Mucosa of descending colon (tissue), 3 donors: Measurements from ENCODE around the gene NR2C2AP. TPM values are rescaled to one million over a fixed set of nuclear protein-coding genes. Genes with fewer than 3 reads are reported as not detected.

ENCODE experiments used
- ATAC-seq: fragments of 200-7000 bp; cut with Tn5 transposase; one replicate; pipeline ENCODE4 v1.9.1; 2020; ENCODE audit warnings: mild to moderate bottlenecking, moderate library complexity
- DNase-seq, 3 donors: peaks; one replicate each; pipeline ENCODE4 v3.0.0-alpha.2; 2020
- H3K36me3 ChIP-seq: fragments of 200-600 bp; one replicate; pipeline ENCODE4 v1.8.0; 2021; ENCODE audit warnings: low read depth, mild to moderate bottlenecking
- H3K4me1 ChIP-seq: fragments of 200-600 bp; one replicate; pipeline ENCODE4 v1.8.0; 2021; ENCODE audit warnings: low read depth, mild to moderate bottlenecking
- H3K4me3 ChIP-seq: fragments of 200-600 bp; one replicate; pipeline ENCODE4 v1.8.0; 2021; ENCODE audit warnings: mild to moderate bottlenecking
- H3K9me3 ChIP-seq: fragments of 200-600 bp; one replicate; pipeline ENCODE4 v1.8.0; 2021; ENCODE audit warnings: mild to moderate bottlenecking
- intact Hi-C, 2 donors: fragments of 100-400 bp; cut with DNase I in 1 of 2; cut with micrococcal nuclease in 1 of 2; formaldehyde crosslinking; loops; one replicate each; pipeline versions ENCODE4 v1.11.0 to v1.11.1; 2022; cut with DNase I, micrococcal nuclease
- total RNA-seq, 3 donors: library from RNA; stranded (reverse); fragmentation: NEBNext Ultra II Directional in 2 of 3; extraction: Animal tissue kit (Norgen Biotek cat#: 25700) in 2 of 3; gene quantifications; one replicate each; pipeline versions ENCODE4 v1.2.1 to v1.2.4, GENCODE V29; 2021 to 2023
- TF ChIP-seq, protein P1 (sequence below): fragments of 200-600 bp; IDR thresholded peaks from one replicate; pipeline ENCODE4 v1.8.0; 2022; ENCODE audit warnings: antibody characterized with exemption, mild to moderate bottlenecking
- donor health status: DM: no; HTN: no; CAD: no; lungs with moderate emphysema.
- donor health status: DM: no; HTN: no; CAD: no.
- donor health status: DM: no; HTN: yes; CAD: no.

NR2C2AP gene
- total RNA-seq, 3 donors from 2014 or later: 12.5 to 14.6 (median 13.4) TPM

DNA sequence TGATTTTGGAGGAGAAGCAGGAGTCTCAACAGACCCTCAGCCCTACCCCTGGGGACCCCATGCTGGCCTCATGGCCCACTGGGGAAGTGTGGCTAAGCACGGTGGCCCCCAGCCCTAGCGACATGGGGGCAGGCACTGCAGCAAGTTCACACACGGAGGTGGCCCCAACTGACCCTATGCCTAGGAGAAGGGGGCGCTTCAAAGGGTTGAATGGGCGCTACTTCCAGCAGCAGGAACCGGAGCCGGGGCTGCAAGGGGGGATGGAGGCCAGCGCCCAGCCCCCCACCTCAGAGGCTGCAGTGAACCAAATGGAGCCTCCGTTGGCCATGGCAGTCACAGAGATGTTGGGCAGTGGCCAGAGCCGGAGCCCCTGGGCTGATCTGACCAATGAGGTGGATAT lies 23.4 kb upstream of the NR2C2AP start:
- Histone ChIP-seq H3K4me1 (no peaks in the 10 kb centered on the region), H3K4me3 (no peak overlapping the region), H3K36me3 (no peaks in the 10 kb centered on the region), H3K9me3 (no peaks in the 10 kb centered on the region)
- DNase-seq: no peak
- TF ChIP-seq, protein P1, sequence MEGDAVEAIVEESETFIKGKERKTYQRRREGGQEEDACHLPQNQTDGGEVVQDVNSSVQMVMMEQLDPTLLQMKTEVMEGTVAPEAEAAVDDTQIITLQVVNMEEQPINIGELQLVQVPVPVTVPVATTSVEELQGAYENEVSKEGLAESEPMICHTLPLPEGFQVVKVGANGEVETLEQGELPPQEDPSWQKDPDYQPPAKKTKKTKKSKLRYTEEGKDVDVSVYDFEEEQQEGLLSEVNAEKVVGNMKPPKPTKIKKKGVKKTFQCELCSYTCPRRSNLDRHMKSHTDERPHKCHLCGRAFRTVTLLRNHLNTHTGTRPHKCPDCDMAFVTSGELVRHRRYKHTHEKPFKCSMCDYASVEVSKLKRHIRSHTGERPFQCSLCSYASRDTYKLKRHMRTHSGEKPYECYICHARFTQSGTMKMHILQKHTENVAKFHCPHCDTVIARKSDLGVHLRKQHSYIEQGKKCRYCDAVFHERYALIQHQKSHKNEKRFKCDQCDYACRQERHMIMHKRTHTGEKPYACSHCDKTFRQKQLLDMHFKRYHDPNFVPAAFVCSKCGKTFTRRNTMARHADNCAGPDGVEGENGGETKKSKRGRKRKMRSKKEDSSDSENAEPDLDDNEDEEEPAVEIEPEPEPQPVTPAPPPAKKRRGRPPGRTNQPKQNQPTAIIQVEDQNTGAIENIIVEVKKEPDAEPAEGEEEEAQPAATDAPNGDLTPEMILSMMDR: no peak
- intact Hi-C loops: no loop called here
- no peak for ATAC-seq

DNA sequence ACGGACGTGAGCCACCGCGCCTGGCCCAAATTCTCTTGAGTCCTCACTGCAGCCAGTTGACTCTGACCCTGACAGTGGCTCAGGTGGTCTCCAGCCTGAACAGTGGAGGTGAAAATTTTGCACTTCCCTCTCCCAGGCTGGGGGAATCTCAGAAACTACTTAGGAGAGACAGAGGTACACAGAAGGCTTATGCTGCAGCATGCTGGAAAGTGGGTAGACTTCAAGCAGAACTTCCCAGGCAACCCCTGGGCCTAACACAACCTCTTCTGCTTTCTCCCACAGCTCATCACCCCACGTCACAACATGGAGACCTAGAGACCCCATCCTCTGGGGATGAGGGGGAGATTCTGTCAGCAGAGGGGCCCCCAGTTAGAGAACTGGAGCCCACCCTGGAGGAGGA lies 23.0 kb upstream of the NR2C2AP start:
- Histone ChIP-seq H3K36me3 (no peaks in the 10 kb centered on the region), H3K9me3 (no peaks in the 10 kb centered on the region), H3K4me3 (no peak overlapping the region), H3K4me1 (no peaks in the 10 kb centered on the region)
- DNase-seq (no peak), ATAC-seq (no peak)
- TF ChIP-seq, protein P1: no peak
- intact Hi-C loops: no loop called here

DNA sequence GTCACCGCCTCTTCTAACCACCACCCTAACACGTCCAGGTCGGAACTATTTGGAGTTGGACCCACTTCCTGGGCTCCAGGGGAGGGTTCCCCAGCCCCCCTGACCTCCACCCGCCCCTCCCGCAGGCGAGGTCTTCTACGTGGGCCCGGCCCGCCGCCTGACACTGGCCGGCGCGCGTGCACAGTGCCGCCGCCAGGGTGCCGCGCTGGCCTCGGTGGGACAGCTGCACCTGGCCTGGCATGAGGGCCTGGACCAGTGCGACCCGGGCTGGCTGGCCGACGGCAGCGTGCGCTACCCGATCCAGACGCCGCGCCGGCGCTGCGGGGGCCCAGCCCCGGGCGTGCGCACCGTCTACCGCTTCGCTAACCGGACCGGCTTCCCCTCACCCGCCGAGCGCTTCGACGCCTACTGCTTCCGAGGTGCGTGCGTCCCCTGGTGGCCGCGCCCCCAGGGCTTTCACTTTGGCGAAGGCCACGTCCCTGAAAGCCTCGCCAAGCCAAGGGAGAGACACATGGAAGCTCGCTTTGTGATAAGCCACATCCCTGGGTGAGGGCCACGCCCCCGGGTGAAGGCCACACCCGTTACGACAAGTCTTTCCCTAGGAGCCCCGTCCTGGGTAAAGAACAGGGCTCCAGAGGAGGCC lies 21.8 kb upstream of the NR2C2AP start:
- DNase-seq: peak; percentile 82 to 88 (median 84)
- Histone ChIP-seq H3K4me3 (no peak overlapping the region), H3K9me3 (no peaks in the 10 kb centered on the region), H3K4me1 (no peaks in the 10 kb centered on the region), H3K36me3 (no peaks in the 10 kb centered on the region)
- TF ChIP-seq, protein P1: peak; percentile 54
- peak; percentile 96 for ATAC-seq
- intact Hi-C loops: no loop called here

DNA sequence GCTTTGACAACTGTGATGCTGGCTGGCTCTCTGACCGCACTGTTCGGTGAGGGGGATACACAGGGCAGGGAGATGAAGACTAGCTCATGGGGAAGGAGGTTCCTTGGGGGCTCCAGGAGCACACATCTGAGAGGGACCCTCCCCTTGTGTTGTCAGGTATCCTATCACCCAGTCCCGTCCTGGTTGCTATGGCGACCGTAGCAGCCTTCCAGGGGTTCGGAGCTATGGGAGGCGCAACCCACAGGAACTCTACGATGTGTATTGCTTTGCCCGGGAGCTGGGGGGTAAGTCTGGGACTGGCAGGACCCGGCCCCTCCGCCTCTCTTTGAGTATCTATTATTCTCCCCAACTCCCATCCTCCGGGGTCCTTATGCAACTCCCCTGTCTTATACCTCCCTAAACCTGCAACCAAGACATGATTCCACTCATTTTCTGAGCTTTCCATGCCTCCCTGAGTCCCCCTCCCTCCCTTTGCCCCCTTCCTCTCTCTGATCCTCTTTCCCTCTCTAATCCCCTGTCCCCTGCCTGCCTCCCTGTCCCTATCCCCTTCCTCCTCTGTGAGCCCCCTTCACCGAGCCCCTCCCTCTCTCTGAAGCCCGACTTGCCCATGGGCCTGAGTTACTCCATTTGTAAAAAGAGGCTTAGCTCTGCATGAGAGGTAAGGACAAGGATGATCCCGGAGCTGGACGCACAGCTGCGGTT lies 21.1 kb upstream of the NR2C2AP start:
- TF ChIP-seq, protein P1: no peak

DNA sequence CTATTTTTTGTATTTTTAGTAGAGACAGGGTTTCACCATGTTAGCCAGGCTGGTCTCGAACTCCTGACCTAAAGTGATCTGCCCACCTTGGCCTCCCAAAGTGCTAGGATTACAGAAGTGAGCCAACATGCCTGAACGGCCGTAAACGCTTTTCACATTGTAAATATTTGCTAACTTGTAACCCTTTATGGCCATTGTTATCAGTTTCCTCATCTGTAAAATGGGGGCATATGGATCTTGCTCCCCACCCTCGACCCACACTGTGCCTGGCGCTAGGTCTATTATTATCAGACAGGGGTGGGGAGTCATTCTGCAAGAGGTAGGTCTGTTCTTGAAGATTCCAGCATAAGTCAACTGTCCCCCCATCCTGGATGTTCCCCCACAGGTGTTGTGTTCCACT lies 20.4 kb upstream of the NR2C2AP start:
- intact Hi-C loops: no loop called here
- Histone ChIP-seq H3K36me3 (no peaks in the 10 kb centered on the region), H3K9me3 (no peaks in the 10 kb centered on the region), H3K4me3 (no peak overlapping the region), H3K4me1 (no peaks in the 10 kb centered on the region)
- DNase-seq (no peak), ATAC-seq (no peak)
- TF ChIP-seq, protein P1: no peak

More for the DNA sequence above, 21.1 kb upstream of the NR2C2AP start:
- Histone ChIP-seq H3K4me1 (no peaks in the 10 kb centered on the region), H3K9me3 (no peaks in the 10 kb centered on the region), H3K4me3 (no peak overlapping the region), H3K36me3 (no peaks in the 10 kb centered on the region)
- DNase-seq (no peak), ATAC-seq (no peak)
- intact Hi-C loops: no loop called here
